ENCODE measurements around the gene LRRC4C. TPM values are rescaled to one million over a fixed set of nuclear protein-coding genes. Genes with fewer than 3 reads are reported as not detected.

LRRC4C gene
- total RNA-seq, 3 donors from 2014 or later: 0.29 to 4.1 TPM; not detected in 1

DNA sequence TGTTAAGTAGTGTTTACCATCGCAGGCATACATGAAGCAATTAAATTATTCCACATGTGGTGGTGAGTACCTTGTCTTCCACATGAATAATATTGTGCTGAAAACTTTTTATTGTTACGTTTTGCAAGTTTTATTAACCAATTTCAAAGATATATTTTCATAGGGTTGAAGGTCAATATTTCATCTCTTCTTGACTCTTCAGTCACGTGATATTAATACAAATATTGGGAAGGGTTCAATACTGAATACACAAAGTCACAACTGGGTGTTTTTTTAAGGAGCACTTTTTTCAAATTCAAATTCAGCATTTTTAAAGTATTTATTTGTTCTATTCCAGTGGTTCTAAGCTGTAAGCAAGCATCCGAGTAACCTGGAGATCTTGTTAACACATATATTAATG lies 348.9 kb downstream of the LRRC4C start:
- DNase-seq (no peak), ATAC-seq (no peak)
- H3K36me3 ChIP-seq (ENCODE audit: low read depth): no peaks in the 10 kb centered on the region
- no peaks in the 10 kb centered on the region for H3K4me1 ChIP-seq (ENCODE audit: low read depth)
- TF ChIP-seq, protein P1, sequence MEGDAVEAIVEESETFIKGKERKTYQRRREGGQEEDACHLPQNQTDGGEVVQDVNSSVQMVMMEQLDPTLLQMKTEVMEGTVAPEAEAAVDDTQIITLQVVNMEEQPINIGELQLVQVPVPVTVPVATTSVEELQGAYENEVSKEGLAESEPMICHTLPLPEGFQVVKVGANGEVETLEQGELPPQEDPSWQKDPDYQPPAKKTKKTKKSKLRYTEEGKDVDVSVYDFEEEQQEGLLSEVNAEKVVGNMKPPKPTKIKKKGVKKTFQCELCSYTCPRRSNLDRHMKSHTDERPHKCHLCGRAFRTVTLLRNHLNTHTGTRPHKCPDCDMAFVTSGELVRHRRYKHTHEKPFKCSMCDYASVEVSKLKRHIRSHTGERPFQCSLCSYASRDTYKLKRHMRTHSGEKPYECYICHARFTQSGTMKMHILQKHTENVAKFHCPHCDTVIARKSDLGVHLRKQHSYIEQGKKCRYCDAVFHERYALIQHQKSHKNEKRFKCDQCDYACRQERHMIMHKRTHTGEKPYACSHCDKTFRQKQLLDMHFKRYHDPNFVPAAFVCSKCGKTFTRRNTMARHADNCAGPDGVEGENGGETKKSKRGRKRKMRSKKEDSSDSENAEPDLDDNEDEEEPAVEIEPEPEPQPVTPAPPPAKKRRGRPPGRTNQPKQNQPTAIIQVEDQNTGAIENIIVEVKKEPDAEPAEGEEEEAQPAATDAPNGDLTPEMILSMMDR (IDR thresholded peaks at IDR 0.05): no peak
- intact Hi-C loops (cut with DNase I, micrococcal nuclease): no loop called here
- no peak overlapping the region for H3K4me3 ChIP-seq
- H3K9me3 ChIP-seq: peaks cover 3% of the 10 kb centered on the region

GRCh38 chr11:41102471-41102870 lies 357.0 kb downstream of the LRRC4C start:
- TF ChIP-seq, protein P1 (IDR thresholded peaks at IDR 0.05): no peak
- H3K36me3 ChIP-seq (ENCODE audit: low read depth): no peaks in the 10 kb centered on the region
- DNase-seq: no peak
- intact Hi-C loops (cut with DNase I, micrococcal nuclease): no loop called here
- no peak overlapping the region for H3K4me3 ChIP-seq
- no peaks in the 10 kb centered on the region for H3K4me1 ChIP-seq (ENCODE audit: low read depth)
- peaks cover 11% of the 10 kb centered on the region for H3K9me3 ChIP-seq
- ATAC-seq: no peak

GRCh38 chr11:41099654-41100053 lies 359.8 kb downstream of the LRRC4C start:
- no peak for DNase-seq
- no peak for ATAC-seq
- no peak overlapping the region for H3K4me3 ChIP-seq
- H3K4me1 ChIP-seq (ENCODE audit: low read depth): no peaks in the 10 kb centered on the region
- H3K9me3 ChIP-seq: peaks cover 14% of the 10 kb centered on the region
- intact Hi-C loops (cut with DNase I, micrococcal nuclease): no loop called here
- TF ChIP-seq, protein P1 (IDR thresholded peaks at IDR 0.05): no peak
- no peaks in the 10 kb centered on the region for H3K36me3 ChIP-seq (ENCODE audit: low read depth)

GRCh38 chr11:41085123-41085522 lies 374.3 kb downstream of the LRRC4C start:
- no peaks in the 10 kb centered on the region for H3K4me1 ChIP-seq (ENCODE audit: low read depth)
- ATAC-seq (no peak), DNase-seq (no peak)
- H3K4me3 ChIP-seq: no peak overlapping the region
- peaks cover 2% of the 10 kb centered on the region for H3K9me3 ChIP-seq
- intact Hi-C loops (cut with DNase I, micrococcal nuclease): no loop called here
- H3K36me3 ChIP-seq (ENCODE audit: low read depth): no peaks in the 10 kb centered on the region
- TF ChIP-seq, protein P1 (IDR thresholded peaks at IDR 0.05): no peak

- no peak for DNase-seq
- Histone ChIP-seq H3K4me1 (ENCODE audit: low read depth) (no peaks in the 10 kb centered on the region), H3K9me3 (peaks cover 8% of the 10 kb centered on the region), H3K36me3 (ENCODE audit: low read depth) (no peaks in the 10 kb centered on the region), H3K4me3 (no peak overlapping the region)
- TF ChIP-seq, protein P1 (IDR thresholded peaks at IDR 0.05): no peak
- intact Hi-C loops (cut with DNase I, micrococcal nuclease): no loop called here
- no peak for ATAC-seq
These were observed 377.6 kb downstream of the LRRC4C start for GRCh38 chr11:41081756-41082285.

DNA sequence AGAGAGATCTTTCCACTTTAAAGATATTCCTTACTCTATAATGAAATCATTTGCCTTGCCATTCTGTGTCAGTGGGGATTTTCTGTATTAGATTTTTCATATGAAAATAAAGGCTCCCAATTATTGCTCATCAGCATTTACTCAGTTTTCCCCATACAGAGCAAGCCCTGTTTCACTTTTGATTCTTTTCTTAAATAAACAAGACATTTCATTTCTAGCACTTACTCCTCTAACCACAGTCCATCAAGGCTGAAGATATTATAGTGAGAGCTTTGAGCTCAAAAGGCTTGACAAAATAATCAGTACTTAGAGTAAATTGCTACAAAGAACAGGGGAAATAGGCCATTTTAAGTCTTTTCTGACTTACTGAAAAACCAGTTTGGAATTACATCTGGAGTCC lies 385.1 kb downstream of the LRRC4C start:
- peaks cover 17% of the 10 kb centered on the region for H3K9me3 ChIP-seq
- ATAC-seq (no peak), DNase-seq (no peak)
- H3K4me1 ChIP-seq (ENCODE audit: low read depth): no peaks in the 10 kb centered on the region
- H3K36me3 ChIP-seq (ENCODE audit: low read depth): no peaks in the 10 kb centered on the region
- H3K4me3 ChIP-seq: no peak overlapping the region
- TF ChIP-seq, protein P1 (IDR thresholded peaks at IDR 0.05): no peak
- intact Hi-C loops (cut with DNase I, micrococcal nuclease): no loop called here

Data from mucosa of descending colon (tissue), 3 donors.